NCI-H1417 (cell line): Measurements from ENCODE around the gene CPPED1.
"Not testable (repeated sequence)": the region's sequence is repeated elsewhere in the genome, so short reads cannot be mapped to it uniquely, and the experiment has no call there.

Experiments used
- DNase-seq, 3 experiments: peaks; one replicate each; lab custom pipeline; 2025; lab: John Stamatoyannopoulos, UW

Gene CPPED1

GRCh38 chr16:12767897-12768296 is 35.8 kb downstream of the CPPED1 start:
- no peak for DNase-seq

DNA sequence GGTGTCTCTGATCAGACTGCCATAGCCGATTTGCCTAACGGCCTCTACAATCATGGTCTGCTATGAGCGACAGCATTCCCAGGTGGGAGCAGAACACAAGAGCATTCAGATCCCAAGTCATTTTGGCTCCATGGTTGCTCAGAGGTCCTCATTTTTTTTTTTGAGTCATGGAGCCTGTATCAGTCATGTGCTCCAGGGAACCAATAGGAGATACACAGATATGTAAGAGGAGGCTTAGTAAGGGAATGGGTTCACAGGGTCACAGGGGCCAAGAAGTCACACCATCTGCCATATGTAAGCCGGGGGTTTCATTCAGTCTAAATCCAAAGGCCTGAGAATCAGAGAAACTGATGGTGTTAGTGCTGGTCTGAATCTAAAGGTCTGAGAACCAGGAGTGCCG is 36.8 kb downstream of the CPPED1 start:
- no peak for DNase-seq

DNA sequence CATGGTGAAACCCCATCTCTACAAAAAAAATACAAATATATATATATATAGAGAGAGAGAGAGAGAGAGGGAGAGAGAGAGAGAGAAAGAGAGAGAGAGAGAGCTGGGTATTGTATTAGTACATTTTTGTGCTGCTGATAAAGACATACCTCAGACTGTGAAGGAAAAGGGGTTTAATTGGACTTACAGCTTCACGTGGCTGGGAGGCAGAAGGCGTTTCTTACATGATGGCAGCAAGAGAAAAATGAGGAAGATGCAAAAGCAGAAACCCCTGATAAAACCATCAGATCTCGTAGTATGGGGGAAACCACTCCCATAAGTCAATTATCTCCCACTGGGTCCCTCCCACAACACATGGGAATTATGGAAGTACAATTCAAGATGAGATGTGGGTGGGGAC is 37.5 kb downstream of the CPPED1 start:
- not testable (repeated sequence) for DNase-seq

GRCh38 chr16:12764813-12765488 is 38.7 kb downstream of the CPPED1 start:
- no peak for DNase-seq

GRCh38 chr16:12763517-12763916 is 40.2 kb downstream of the CPPED1 start:
- no peak for DNase-seq

DNA sequence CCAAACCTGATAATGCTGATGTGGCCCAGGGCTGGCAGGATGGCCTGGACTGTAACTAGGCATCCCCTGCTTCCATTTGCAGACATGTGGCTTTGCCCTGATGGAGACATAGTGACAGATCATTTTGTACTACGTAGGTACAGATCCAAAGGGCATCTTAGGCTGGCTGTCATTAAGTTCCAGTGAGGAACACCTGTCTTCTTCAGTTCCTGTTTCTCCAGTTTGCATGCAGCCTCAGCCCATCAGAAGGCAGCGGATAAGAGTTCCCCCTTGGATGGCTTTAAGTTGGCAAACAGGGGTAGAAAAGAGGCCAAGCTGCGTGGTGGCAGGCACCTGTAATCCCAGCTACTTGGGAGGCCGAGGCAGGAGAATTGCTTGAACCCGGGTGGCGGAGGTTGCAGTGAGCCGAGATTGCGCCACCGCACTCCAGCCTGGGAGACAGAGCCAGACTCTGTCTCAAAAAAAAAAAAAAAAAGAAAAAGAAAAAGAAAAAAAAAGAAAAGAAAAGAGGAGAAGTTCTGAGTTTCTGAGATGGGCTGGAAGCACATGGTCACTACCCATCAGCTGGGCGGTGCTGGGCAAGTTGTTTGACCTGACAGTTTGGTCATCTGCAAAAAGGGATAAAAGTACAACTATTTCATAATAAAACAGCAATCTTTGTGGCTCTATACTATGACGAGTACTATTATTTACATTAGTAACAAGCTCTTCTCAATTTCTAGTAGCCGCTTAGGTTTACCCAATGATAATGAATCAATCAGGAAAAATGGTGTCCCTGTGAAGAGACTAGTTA is 42.7 kb downstream of the CPPED1 start:
- DNase-seq, result no peak

- DNase-seq, result no peak
These were observed 44.8 kb downstream of the CPPED1 start for GRCh38 chr16:12758670-12759558.

DNA sequence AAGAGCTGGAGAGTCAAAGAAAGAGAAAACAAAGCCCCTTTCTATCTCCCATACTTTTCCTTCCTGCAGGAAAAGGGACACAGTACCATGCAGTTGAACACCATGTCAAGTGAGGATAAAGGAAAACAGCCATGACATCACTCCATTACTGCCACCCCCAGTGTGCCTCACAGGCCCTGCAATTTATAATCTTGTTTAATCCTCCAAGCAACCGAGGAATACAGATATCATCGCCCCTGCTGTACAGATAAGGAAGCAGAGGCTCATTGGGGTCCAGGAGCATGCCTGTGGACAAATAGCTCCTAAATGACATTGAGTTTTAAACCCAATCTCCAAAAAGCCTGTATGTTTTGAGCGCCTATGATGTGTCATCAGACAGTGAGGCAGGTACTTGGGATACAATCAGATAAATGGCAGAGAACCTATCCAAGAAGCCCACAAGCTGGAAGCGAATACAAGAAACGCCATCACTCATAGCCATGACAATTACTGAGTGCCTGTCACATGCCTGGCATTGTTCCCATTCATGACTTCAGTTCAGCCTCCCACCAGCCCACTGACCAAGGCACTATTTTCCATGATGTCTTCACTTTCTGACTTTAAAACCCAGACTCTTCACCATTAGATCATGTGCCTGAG is 45.5 kb downstream of the CPPED1 start:
- DNase-seq, result no peak

DNA sequence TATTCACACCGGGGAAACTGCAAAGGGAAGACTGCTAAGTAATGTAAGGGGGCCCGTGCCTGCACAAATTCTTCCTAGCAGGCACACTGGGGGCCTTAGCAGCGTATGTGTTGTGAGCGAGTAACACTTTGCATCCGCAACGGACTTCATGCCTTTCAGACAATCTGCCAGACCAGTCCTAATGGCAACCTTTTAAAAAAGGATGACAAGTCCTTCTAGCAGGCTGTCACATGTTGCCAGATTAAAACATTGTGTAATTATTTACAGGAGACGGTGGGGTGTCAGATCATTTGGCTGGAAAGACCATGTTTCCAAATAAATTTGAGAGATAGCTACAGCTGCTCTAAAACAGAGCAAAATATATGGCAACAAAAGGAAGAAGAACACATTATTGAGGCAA is 46.1 kb downstream of the CPPED1 start:
- DNase-seq, result no peak

DNA sequence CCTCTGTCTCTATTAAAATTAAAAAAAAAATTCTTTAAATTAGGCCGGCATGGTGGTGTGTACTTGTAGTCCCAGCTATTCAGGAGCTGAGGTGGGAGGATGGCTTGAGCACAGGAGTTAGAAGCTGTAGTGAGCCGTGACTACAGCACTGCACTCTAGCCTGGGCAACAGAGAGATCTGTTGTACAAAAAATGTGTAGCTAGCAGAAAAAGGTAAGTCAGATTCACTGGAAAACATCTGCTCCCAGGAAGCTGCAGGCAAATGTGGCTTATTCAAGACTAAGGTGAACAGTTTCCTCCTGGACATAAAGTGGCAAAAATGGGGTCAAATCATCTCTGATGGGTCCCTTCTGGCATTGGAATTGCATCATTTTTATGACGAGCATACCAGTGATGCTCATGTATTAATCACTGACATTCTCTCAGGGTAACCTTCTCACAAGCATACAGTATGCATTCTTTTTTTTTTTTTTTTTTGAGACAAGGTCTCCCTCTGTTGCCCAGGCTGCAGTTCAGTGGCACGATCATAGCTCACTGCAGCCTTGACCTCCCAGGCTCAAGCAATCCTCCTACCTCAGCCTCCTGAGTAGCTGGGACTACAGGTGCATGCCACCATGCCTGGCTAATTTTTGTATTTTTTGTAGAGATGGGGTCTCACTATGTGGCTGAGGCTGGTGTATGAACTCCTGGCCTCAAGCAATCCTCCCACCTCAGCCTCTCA is 48.7 kb downstream of the CPPED1 start:
- no peak for DNase-seq

DNA sequence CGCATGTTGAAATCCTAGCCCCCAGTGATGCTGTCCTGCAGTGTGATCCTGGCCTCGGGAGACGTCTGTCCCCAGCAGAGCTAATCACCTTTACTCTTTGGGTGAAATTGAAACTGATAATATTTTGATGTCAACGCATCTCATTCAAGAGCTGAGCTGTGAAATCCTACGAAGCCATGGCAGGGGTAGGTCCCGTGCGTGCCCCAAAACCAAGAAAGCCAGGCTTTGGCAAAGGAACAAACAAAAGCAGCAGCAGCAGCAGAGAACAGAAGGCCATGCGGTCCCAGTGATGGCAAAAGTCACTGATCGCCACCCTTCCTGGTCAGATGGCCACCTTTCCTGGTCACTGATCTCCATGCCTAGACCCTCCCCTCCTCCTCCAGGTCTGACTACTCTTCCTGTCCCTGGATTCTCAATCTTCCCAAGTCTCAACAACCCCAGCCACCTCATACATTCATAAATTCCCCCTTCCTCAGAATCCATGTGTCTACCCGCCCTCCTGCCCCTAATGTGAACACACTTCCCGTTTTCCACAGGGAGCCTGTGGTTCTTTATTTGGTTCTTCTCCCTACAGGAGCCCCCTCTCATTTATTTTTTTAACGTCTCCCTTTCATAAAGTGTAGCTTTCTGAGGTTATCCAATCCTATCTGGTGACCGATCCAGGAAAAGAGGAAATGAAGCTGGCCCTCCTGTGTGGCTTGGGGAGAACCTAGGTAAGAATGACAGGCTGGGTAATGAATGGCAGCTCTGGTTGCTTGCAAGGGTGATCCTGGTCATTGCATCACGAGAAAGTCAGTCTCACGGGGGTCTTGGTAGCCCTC is 50.3 kb downstream of the CPPED1 start:
- DNase-seq, result no peak

- DNase-seq, result no peak
These were observed 51.5 kb downstream of the CPPED1 start for GRCh38 chr16:12752159-12752558.

DNA sequence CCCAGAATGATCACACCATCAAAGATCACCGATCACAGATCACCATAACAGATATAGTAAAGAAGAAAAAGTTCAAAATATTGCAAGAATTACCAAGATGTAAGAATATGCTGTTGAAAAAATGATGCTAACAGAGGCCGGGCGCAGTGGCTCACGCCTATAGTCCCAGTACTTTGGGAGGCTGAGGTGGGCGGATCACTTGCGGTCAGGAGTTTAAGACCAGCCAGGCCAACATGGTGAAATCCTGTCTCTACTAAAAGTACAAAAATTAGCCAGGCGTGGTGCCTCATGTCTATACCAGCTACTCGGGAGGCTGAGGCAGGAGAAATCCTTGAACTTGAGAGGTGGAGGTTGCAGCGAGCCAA is 53.2 kb downstream of the CPPED1 start:
- DNase-seq, result no peak

DNA sequence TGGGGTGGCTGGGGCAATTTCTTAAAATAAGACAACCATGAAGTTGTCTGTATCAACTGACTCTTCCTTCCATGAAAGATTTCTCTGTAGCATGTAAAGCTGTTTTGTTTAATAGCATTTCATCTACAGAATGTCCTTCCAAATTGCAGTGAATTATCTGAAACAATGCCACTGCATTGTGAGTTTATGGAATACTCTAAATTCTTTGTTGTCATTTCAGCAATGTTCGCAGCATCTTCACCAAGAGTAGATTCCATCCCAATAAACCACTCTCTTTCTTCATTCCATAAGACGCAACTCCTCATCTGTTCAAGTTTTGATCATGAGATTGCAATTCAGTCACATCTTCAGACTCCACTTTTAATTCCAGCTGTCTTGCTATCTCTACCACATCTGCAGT is 54.6 kb downstream of the CPPED1 start:
- DNase-seq, result no peak

DNA sequence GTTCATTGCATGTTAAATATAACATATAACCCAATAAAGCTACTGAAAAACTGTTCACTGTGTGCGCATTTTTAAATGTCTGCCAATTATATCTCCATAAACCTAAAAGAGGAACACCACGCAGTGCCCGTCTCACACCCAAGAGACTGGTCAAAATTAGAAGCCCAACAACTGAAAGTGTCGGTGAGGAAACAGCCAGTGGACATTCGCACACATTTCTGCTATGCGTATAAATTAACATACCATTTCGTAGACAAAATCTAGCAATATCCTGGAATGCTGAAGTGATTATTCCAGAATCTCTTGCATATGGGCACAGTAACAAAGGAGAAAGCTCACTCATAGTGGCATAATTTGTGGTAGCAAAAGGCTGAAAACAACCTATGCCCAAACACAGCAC is 55.9 kb downstream of the CPPED1 start:
- DNase-seq, result no peak

- DNase-seq, result no peak
These were observed 56.4 kb downstream of the CPPED1 start for GRCh38 chr16:12747261-12747660.

- DNase-seq, result no peak
These were observed 58.8 kb downstream of the CPPED1 start for GRCh38 chr16:12744860-12745259.

DNA sequence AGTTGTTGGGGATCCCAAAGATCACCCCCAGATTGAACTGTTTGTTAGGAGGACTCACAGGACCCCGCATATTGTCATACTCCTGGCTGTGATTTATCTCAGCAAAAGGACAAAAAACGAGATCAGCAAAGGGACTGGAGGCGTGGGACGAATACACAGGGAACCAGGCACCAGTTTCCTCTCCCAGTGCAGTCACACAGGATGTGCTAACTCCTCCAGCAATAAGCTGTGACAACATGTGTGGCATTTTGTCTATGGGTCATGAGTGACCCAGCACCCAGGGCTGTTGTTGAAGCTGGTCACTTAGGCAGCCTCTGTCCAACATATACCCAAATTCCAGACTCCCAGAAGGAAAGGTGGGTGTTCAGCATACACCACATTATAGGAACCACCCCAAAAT is 60.9 kb downstream of the CPPED1 start:
- no peak for DNase-seq

GRCh38 chr16:12740986-12741610 is 62.6 kb downstream of the CPPED1 start:
- no peak for DNase-seq

GRCh38 chr16:12739738-12740137 is 63.9 kb downstream of the CPPED1 start:
- no peak for DNase-seq
